DMS153 treated with DMSO at 0.1 percent for 48 hours (cell line): Measurements from ENCODE around the gene SPEF1.

ENCODE experiments used
- DNase-seq: peaks from one replicate; lab custom pipeline; 2025; ENCODE audit not compliant: unreplicated experiment; lab: John Stamatoyannopoulos, UW

SPEF1 gene

GRCh38 chr20:3733119-3733995 lies 47.9 kb downstream of the SPEF1 start:
- no peak for DNase-seq

- DNase-seq, result no peak
Measured at GRCh38 chr20:3732327-3733118, 48.7 kb downstream of the SPEF1 start, which contains the start of gene HSPA12B. Gene HSPA12B (plus strand): TSS chr20:3732685. CDS start chr20:3738675, 5,990 bp downstream.

GRCh38 chr20:3731944-3732326 lies 49.3 kb downstream of the SPEF1 start:
- DNase-seq, result no peak

- DNase-seq, result no peak
Measured at GRCh38 chr20:3730803-3731672, 50.2 kb downstream of the SPEF1 start.

DNA sequence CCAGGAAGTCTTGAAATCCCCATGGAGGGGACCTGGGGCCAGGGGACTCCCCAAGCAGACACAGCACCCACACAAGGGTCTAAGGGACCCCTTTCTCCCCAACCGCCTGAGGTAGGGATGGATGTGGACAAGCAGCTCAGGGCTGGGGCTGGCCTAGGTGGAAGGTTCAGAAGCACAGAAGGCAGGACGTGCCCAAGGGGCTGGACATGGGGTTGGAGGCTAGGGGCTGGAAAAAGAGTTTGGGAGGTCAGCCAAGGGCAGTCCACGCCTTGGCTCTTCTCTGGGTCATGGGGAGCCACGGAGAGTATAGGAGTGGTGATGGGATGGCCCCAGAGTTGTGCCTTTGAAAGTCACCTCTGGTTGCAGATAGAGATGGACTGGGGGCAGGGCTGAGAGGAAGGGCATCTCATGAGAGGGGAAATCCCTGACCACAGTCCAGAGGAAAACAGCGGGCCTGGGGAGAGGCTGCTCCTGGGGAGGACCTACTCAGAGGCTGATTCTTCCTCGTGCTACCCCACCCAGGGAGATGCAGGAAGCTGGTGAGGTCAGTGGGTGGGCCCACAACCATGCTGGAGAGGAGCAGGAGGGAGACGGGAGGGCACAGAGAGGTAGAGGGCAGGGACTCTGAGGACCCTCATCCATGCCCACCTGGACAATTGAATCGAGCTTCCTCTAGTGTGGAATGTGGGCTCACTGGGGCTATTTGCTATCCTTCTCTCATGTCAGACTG lies 51.3 kb downstream of the SPEF1 start:
- DNase-seq, result no peak

DNA sequence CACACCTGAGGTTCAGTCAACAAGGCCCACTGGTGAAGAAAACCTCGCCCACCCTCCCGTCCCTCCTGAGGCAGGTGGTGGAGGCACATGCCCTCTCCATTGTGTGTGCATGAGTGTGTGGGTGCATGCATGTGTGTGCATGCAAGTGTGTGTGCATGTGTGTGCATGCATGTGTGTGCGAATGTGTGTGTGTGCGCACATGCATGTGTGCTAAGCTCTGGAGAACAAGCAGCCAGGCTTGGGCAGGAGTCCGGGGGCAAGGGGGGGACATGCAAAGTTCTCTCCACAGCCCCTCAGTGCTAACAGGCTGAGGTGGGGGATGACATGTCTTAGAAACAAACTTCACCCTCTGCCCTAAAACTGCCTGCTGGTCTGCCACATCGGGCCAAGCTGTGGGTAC lies 51.9 kb downstream of the SPEF1 start:
- no peak for DNase-seq

DNA sequence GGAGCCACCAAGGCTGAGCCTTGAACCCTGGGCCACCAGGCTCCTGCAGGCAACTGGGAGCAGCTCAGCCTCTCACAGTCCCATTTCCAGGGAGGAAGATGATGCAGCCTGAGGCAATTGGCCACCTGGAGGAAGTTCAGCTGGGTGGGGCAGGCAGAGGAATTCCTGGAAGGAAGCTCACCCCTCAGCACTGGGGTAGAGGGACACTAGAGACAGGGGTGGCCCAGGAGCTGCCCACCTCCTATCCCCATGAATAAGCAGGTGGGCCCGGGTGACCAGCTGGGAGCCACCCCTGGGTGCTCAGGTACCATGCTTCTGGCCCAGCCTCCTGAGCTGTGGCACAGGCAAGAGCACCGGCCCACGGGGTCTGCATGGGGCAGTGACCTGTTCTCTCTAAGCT lies 52.4 kb downstream of the SPEF1 start:
- DNase-seq, result no peak

DNA sequence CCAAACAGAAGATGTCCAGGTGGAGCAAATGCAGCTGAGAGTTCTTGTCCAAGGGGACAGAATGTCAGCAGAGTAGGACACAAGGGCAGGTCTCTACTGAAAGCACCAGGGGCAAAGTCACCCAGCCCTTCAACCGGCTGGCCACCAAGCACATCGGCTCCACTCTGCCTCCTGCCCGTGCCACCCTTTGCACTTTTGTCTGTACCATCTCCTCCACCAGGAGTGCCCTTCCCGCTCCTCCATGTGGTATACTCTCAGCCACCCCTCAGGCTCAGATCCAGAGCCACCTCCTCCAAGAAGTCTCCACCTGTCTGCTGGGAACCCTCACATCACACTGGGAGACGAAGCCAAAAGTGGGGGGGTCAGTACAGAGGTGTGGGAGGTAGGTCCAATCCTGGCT lies 52.9 kb downstream of the SPEF1 start:
- no peak for DNase-seq
